HS-5 (cell line): ENCODE measurements around the gene RPS14.
"Not testable (repeated sequence)": the region's sequence is repeated elsewhere in the genome, so short reads cannot be mapped to it uniquely, and the experiment has no call there.

Experiments
- DNase-seq: peaks from one replicate; pipeline ENCODE4 v3.0.0-alpha.2; 2012; ENCODE audit warnings: low read depth

The RPS14 gene

DNA sequence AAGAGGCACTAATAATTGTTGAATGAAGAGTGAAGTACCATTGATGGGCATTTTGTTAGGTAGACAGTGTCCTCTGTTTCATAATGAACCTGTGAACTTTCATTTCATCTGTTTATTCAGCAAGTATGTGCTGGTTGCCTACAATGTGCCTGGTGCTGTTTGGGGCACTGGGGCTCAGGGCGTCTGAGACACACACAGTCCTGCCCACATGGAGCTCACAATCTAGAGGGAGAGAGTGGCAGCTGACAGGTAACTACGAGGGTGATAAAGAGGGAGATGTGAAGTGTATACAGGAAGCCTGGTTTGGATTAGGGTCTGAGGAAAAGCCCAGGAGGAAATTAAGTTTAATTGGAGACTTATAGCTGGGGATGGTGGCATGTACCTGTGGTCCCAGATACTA, 29.9 kb upstream of the RPS14 start:
- no peak for DNase-seq

DNA sequence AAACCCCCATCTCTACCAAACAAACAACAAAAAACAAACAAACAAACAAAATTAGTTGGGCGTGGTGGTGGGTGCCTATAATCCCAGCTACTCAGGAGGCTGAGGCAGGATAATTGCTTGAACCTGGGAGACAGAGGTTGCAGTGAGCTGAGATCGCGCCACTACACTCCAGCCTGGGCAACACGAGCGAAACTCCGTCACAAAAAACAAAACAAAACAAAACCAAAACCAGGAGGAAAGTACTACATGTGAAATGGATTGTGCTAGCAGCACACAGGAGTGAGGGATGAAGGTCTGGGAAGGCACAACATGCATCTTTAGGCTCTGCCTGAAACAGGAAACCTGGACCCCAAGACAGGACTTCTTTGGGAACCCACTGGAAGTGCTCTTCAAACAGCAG, 27.0 kb upstream of the RPS14 start:
- not testable (repeated sequence) for DNase-seq

DNA sequence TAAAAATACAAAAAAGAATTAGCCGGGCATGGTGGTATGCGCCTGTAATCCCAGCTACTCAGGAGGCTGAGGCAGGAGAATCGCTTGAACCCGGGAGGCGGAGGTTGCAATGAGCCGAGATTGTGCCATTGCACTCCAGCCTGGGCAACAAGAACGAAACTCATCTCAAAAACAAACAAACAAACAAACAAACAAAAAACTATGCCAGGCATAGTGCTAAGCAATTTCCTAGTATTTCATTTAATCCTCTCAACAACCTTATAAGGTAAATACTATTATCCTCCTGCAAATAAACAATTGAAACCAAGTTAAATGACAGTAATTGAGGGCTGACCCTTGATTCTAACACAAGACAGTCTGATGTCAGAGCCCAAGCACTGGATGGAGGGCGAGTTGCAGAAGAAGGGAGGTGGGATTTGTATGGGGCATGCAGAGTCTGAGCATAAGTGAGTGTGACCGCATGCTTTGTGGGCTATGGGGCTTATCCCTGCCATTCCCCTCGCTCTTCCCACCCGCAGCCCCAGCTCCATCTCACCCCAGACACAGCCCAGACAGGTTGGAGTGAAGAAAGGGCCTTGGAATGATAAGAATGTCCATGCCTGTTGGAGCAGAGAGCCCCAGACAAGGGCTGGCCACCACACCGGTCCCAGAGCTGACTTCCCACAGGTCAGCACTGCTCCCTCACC, 24.3 kb upstream of the RPS14 start:
- DNase-seq: no peak

DNA sequence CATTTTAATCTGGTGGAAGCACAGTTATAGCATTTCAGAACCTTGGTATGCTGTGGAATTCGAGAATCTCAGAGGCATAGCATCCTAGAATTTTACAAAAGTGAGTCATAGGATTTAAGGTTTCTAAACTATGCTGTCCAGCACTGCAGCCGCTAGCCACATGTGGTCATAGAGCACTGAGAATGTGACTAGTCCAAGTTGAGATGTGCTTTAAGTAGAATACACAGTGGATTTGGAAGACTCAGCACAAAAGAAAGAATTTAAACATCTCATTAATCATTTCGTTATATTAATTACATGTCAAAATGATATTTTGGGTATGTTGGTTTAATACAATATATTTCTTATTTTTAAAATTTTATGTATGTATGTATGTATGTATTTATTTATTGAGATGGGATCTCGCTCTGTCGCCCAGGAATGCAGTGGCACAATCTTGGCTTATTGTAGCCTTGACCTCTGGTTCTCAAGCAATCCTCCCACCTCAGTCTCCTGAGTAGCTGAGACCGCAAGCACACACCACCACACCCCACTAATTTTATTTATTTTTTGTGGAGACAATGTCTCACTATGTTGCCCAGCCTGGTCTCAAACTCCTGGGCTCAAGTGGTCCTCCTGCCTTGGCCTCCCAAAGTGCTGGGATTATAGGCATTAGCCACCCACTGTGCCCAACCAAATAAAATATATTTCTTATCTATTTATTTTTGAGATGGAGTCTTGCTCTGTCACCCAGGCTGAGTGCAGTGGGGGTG, 20.4 kb upstream of the RPS14 start:
- peak; percentile 98 for DNase-seq

DNA sequence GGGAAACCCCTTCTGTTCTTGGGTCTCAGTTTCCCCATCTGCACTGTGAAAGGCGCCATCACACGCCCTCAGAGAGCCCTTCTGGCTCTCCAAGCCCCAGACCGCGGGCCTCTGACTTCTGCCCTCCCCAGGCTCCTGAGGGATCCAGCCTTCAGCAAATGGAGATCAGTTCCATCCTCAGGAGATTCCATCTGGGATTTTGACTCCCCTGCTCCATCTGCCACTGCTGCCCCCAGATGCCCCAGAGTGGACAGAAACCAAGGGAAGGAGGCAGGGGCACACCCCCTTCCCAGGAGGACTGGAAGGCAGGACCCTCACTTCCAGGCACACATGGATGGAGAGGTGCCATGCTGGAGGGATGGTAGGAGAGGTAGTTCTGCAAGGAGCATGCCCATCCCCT, 18.7 kb upstream of the RPS14 start:
- DNase-seq: no peak

DNA sequence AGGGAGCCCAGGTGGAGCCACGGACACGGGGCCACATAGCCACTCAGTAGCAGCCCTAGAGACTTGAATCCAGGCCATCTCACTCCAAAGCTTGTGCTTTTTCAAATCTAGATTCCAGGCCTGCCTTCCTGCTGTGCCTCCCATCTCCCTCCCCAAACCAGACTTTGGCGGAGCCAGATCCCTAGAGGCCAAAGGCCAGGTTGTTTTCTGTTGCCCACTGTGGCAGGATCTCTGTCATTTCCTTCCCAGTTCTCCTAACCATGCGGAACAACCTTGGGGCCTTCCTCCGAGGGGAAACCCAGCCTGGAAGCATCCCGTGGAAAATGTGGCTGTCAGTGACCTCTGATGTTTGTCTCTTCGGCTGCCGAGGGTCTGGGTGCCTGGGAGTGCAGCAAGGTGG, 16.4 kb upstream of the RPS14 start:
- DNase-seq: no peak

DNA sequence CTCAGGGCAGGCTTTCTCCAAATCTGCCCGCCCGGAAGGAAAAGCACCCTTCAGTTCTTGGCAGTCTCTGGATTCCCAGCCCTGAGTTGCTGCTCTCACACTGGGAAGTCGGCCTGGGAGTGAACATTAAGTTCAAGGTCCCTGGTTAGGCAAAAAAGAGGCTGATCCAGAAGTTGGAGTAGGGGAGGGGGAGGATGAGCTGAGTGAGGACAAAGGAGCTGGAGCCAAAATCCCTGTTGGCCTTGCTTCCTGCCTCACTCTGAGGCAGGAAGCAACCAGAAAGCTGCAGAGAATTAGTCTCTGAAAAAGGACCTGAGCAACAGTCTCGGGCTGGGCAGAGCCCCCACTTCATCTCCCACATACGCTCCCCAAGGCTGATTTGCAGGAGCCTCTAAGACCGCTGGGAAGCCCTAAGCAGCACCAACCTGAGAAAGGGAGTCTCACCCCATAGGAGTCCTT, 15.0 kb upstream of the RPS14 start:
- no peak for DNase-seq

DNA sequence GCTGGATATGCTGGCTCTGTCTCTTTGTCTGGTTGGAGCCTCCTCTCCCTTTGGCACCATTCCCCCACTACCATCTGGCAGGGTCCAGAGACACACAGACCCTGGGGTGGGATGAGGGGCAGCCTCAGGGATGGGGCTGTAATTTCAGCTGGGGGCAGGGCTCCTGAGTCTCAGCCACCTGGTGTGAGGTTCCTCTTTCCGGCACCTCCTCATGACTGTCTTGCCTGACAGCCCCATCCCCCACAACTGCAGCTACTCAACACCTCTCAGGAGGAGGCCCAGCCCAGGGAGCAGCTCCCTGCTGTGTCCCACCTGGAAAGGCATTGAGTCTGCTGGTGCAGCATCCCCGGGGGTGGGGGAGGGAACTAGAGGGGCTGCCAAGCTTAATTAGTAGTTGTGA, 11.7 kb upstream of the RPS14 start:
- DNase-seq: no peak

DNA sequence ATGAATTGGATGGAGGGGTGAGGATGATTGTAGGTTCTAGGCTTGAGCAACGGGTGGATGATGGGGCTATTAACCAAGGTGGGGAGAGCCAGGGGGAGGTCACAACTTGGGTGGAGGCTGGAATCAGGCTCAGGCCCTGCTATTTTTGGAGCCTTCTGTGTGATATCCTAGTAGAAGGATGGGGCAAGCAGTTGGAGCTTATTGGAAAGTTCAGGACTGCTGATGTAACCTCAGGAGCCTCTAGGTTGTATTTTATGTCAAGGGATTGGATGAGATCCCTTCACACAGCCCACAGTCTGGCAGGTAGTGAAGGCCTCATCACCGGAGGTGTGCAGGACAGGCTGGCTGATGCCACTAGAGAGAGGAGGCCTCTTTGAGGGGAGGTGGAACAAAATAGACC, 11.2 kb upstream of the RPS14 start:
- DNase-seq: no peak

DNA sequence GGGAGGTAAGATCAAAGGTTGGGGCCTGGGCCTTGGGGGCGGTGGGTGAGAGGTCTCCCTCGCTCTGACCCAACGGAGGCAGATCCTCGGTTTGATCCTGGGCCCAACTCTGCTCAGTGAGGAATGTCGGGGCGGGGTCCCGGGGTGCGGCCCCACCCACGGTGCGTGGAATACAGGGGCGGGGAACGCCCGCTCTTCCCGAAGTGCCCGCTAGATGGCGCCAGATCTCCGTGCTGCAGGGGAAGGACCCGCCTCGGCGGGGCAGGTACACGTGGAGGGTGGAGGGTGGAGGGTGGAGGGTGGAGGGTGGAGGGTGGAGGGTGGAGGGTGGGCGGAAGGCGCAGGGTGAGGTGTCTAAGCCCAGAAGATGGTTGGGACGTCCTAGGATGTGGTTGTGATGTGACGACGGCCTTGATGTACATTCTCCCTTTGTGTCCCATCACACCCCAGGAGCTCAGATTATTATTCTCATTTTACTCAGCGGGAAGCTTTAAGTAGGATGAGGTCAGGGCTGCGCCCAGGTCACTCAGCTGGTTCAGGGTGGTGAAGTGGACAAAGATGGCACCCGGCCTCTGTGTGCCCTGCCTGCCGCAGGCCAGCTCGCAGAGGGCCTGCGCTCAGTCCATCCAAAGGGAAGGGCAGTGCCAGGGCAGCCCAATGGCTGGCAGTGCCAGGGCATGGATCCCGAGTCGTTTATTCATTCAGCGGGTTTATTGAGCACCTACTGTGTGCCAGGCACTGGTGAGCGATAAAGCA, 9.4 kb upstream of the RPS14 start:
- DNase-seq: no peak

DNA sequence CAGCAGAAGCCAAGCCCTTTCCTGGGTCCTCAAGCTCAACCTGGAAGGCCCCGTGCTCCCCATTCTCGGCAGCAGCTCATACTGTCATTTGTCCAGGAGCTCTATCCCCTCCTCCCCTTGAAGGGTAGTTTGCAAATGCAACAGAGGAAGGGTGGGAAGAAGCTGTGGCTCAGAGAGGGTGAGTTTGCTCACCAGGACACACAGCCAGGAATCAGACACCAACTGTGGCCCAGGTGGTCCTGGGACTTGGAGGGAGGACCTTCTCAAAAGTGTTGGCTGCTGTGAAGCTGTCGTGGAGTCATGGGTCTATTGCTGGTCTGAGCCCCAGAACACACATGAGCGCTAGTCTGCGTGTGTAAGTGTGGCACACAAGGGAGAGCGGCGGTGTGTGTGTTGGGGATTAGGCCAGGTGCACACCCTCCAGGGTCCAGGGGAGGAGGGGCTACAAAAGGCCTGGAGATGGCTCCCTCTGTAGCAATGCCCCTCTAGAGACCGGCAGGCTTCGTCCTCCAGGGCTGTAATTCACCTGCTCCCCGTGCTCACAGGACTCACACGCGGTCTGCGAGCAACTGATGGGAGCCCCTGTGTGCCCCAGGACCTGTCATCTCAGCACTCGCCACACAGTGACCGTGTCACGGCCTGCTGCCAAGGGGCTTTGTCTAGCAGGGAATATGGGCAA, 8.2 kb upstream of the RPS14 start:
- no peak for DNase-seq

DNA sequence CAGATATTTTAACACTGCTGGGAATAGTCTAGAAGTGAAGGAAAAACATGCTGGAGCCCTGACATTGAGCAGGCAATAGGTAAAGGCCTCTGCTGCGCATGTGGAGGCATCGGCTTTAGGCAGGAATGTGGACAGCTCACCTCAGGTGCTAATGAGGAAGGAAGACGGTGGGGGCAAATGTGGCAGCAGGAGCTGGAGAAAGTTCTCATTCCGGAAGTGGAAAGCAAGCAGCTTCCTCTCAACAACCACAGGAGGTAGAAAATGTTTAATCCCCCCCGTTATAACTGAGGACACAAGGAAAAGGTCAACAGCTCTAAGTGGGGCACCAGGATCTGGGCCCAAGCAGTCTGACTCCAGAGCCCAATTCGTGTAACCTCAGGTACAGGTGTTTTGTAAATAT, 7.6 kb upstream of the RPS14 start:
- DNase-seq: no peak

DNA sequence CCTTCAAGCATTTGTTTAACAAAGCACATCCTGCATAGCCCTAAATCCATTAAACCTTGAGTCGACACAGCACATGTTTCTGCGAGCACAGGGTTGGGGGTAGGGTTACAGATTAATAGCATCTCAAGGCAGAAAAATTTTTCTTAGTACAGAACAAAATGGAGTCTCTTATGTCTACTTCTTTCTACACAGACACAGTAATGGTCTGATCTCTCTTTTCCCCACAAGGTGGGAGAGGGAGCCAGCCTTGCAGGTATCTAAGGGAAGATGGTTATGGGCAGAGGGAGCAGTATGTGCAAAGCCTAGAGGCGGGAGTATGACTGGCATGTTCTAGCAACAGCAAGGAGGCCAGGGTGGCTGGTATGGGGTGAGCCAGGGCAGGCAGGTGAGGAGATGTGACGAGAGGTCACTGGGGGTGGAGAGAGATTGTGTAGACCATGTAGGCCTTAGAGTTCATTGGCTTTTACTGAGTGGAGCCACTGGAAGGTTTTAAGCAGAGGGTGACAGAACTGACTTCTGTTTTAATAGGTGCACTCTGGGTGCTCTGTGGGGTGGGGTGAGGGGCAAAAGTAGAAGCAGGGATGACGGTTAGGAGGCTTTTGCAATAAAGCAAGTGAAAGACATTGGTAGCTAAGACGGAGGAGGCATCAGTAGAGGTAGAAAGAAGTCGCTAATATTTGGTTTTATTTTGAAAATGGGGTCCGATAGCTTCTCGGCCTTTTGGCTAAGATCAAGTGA, 5.1 kb upstream of the RPS14 start:
- no peak for DNase-seq

DNA sequence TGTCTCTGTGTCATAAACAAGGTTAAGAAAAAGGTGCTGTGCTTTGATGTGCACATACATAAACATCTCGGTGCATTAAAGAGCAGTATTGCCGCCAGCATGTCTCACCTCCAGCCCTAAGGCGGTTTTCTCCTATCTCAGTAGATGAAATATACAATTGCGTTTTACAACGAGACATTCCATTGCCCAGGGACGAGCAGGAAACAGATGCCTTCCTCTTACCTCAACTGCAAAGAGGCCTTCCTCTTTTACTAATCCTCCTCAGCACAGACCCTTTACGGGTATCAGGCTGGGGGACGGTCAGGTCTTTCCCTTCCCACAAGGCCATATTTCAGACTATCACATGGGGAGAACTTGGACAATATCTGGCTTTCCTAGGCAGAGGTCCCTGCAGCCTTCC, 4.5 kb upstream of the RPS14 start:
- not testable (repeated sequence) for DNase-seq

DNA sequence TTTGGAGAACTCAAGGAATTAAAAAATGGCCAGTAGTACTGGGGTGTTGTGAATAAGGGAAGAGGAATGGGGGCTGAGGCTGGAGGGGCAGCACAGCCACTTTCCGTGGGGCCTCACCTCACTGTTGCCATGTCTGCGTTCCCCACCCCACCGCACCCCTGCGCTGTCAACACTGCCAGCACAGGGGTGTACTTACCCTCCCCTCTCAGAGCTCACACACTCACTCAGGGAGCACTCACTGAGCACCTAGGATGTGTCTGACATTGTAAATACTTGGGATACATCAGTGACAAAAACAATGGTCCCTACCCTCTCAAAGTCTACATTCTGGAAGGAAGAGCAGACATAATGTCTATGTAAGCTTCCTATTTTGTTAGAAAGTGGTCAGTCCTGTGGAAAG, 3.4 kb upstream of the RPS14 start:
- no peak for DNase-seq

DNA sequence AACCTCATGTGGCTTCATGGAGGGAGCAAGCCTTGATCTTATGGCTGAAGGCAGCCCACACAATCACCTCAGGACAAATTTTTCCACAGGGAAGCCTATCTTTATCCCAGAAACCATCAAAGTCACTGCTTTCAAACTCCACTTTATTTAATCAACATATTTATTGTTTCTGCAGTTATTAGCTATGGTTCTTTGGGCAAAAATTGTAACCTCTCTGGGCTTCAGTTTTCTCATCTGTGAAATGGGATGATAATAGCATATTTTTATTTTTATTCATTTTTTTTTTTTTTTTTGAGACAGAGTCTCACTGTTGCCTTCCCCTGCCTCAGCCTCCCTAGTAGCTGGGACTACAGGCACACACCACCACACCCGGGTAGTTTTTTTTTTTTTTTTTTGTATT, 2.1 kb upstream of the RPS14 start:
- no peak for DNase-seq

DNA sequence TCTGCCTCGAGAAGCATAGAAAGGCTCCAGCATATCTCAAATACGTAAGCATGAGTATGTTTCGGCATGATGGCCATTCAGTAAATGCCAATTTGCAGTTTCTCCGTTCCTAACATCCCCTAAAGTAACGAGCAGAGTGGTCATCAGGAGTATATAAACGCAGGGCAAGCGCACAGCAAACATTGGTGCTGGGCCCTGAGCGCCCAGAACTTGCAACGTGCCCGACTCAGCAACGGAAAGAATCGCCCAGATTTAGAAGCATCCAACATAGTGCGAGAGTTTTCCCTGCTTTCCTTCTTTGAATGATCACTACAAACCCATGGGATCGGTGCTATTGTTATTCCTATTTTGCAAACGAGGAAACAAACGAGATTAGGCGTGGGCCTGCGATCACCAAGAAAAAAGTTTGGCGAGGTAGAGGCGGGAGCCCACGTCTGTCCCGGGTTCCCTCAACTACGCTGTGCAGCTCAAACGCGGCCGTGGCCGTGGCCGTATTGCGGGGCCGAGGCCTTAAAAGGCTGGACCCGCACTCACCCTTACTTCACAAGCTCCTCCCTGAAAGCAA, 505 bp downstream of the RPS14 start:
- DNase-seq: no peak

DNA sequence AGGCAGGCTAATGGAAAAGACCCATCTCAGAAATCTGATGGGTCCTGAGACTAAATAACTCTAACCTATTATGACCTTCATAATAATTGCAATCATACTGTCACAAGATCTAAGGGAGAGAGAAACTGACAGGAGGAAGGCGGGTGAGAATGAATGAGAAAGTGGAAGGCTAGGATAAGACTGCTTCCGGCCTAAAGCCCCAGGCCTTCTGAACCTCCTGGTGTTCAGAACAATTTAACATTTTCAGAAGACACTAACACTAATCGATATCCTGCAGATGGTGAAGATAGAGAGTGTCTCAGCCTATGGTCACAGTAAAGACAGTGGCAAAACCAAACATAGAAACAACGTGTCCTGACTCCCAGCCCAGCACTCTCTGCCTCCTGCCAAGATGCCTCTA, 1.2 kb downstream of the RPS14 start:
- no peak for DNase-seq

DNA sequence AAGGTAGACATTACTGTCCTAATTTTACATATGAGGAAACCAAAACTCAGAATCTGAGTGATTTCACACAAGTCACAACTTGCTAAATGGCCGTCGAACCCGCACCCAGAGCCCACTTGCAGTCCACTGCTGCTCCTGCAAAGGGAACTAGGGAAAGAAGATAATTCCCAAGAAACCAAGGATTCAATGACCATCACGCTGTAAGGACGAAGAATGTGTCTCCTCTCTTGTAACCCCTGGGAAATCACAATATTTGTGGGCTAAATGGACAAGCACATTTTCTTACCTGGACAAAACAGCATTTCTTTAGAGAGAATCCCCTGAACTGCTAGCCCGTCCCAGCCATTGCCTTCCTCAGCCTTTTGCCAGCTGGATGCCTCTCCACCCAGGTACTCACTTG, 2.4 kb downstream of the RPS14 start:
- no peak for DNase-seq

DNA sequence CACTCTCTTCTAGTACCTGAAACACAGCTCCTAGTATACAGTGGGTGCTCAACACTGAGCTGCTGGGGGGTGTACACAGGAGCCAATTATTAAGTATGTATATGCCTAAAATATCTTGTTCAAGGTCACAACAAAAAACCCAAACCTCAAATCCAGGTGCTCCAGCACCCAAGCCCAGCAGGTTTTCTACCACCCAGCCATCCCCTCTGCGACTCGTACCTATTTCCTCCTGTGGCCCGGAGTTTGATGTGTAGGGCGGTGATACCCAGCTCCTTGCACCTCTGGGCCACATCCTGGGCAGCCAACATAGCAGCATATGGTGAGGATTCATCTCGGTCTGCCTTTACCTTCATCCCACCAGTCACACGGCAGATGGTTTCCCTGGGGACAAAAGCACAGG, 3.0 kb downstream of the RPS14 start:
- DNase-seq: no peak

DNA sequence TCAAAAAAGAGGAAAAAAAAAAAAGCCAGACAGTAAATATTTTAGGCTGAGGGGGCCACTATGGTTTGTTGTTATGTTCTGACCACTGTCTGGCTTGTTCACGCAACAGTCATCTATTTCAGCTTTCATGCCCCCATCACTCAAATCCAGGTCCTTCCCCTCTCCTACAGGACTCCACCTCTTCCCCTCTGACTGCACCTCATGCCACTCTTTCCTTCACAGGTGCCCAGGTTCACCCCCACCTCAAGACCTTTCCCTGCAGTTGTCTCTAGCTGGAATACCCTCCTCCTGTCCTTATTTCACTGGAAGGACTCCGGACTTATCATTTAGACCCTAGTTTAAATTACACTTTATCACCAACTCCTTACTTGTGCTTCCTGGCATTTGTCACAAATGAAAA, 3.5 kb downstream of the RPS14 start:
- no peak for DNase-seq

DNA sequence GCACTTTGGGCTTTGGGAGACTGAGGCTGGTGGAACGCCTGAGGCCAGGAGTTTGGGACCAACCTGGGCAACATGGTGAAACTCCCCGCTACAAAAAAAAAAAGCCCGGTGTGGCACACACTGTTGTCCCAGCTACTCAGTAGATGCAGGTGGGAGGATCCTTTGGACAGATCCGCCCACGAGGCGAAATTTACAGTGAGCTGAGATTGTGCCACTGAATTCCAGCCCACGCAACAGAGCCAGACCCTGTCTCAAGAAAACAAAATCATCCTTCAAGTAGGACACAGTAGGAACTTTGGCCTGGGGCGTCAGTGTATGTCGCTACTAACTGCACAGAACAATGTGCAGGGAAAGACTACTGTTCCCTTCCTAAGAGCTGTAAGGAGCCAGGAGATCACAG, 4.8 kb downstream of the RPS14 start:
- no peak for DNase-seq
